HG02798 (cell line): ENCODE results near the gene UBA1.

Source experiments
- ATAC-seq: cut with Tn5 transposase; IDR thresholded peaks from one replicate; pipeline ENCODE4 v1.9.1; 2021; ENCODE audit warnings: mild to moderate bottlenecking; ENCODE audit not compliant: unreplicated experiment, poor library complexity

Gene UBA1

GRCh38 chrX:47209508-47210238 lies 16.0 kb downstream of the UBA1 start:
- ATAC-seq = no peak

GRCh38 chrX:47210661-47211425 lies 17.2 kb downstream of the UBA1 start:
- no peak for ATAC-seq

DNA sequence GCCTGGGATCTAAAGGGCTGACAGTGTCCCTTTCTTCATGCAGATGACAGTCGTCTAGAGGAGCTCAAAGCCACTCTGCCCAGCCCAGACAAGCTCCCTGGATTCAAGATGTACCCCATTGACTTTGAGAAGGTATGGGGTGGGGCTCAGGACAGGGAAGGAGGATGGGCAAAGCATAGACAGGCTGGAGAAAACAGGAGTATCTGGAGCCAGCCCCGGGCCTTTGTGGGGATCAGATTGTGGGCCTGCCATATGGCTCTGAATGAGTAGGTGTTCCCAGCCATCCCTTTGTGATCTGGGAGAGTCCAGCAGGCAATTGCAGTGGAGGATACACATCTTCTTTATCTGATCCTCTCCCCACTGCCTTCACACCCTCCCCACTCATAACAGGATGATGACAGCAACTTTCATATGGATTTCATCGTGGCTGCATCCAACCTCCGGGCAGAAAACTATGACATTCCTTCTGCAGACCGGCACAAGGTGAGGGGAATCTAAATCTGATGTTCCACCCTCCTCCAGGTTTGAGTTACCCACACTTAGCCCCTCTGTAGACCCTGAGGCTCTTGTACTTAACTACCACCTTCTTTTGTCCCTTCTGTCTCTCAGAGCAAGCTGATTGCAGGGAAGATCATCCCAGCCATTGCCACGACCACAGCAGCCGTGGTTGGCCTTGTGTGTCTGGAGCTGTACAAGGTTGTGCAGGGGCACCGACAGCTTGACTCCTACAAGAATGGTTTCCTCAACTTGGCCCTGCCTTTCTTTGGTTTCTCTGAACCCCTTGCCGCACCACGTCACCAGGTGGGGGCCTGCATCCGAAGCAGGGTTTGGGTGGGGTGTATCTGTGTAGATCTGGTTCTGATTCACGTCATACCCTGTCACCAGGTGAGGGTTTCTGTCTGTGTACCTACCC lies 19.0 kb downstream of the UBA1 start:
- no peak for ATAC-seq

GRCh38 chrX:47214435-47215077 lies 20.9 kb downstream of the UBA1 start:
- ATAC-seq = no peak

DNA sequence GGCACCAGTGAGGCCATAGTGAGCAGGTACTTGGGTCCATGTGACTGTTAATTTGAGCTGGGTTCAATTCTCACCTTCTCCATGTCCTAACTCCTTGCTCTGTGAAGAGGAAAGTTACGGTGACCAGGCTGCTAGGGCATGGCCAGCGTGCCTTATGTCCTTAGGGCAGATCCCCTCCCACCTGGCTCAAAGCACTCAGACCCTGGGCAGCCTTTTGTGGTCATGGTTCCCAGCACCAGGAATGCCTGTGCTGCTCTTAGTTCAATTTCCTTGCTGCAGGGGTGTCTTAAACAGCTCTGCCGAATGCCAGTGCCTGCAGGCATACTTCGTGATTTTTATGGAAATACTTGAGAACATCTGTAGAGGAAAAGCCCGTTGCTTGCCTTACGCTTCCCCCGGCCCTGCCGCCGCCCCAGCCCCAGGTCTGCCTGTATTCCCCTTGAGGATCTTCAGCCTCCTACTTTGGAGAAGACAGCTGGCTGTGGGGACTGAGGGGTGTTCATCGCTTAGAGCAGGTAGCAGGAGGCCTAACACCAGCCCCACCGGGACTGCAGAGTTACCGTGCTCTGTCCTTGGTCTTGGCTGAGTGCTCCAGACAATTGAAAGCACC lies 21.8 kb downstream of the UBA1 start:
- ATAC-seq = no peak

DNA sequence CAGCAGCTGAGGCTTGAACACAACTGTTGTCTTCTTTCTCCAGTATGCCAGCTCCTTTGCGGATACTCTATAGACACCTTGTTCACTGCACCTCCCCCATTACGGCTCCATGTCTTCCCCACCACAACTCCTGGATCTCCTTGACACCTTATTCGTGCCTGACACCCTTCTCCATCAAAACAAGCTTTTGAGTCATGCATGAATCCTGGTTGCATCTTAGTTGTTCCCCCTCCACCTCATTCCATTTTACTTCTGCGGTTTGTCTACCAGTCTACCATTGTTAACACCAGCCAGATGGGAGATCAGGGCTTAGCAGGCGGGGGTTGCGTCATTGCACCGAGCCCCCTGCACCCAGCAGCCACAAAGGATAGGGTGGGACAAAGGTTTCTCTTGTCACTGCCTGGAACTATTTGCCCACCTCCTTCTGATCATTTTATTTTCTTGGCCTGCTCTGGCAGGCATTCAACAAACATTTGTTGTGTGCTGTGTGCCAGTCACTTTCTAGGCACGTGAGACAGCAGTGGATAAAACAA lies 22.8 kb downstream of the UBA1 start:
- no peak for ATAC-seq

- ATAC-seq = no peak
Measured at GRCh38 chrX:47217121-47217851, 23.7 kb downstream of the UBA1 start.

- peak; percentile 89 for ATAC-seq
Measured at GRCh38 chrX:47217852-47218279, 24.2 kb downstream of the UBA1 start.

DNA sequence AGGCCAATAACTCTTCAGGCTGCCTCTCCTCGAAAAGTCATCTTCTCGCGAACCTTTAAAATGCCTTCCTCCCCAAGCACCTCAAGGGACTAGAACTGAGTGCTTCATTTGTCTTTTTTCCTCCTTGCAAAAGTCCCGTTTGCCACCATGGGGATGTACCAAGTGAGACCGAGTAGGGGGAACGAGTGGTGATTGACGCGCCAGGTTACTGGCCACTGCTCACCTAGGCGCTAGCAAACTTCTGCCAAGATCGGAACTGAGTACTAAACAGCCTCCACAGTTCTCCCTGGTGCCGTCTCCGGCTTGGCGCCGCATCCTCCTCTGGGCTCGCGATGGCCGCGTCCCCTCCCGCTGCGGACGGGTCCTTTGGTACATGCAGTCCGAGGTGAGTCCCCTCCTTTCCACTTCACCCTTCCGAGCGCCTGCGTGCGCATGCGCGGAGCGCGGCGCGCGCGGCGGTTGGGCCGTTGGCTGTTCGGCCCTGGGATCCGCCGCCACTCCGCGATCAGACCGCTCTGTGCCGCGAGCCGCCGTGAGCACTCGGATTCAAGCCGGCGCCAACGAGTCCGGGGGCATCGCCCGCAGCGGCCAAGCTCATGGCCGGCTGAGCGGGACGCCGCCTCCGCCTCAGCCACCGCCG lies 24.8 kb downstream of the UBA1 start, which contains the start of gene CDK16:
TSS of gene CDK16 (plus strand) at position 402 of the 640 bp plus-strand sequence. CDS start 4,877 bp downstream, outside the sequence.
- ATAC-seq = peak; percentile 47

- ATAC-seq = no peak
Measured at GRCh38 chrX:47218920-47219815, 25.5 kb downstream of the UBA1 start.

DNA sequence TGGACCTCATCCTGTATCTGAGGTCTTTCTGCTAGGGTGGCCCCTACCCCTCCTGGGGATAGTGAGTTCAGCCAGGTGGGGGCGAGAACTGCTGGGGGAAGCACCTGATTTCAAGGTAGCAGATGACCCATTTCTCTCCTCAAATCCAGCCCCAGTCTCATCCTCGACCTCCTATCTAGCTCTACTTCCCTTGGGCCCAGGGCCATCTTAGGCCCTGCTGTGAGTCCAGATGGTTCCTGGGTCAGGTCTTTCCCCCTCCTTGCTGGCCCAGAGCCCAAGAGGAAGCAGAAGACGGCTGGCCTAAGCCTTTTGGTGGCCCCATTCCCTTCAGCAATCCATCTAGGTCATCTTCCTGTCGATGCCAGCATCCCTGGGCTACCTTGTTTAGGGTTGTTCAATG lies 28.1 kb downstream of the UBA1 start:
- ATAC-seq = no peak

GRCh38 chrX:47222751-47223350 lies 29.2 kb downstream of the UBA1 start:
- no peak for ATAC-seq

DNA sequence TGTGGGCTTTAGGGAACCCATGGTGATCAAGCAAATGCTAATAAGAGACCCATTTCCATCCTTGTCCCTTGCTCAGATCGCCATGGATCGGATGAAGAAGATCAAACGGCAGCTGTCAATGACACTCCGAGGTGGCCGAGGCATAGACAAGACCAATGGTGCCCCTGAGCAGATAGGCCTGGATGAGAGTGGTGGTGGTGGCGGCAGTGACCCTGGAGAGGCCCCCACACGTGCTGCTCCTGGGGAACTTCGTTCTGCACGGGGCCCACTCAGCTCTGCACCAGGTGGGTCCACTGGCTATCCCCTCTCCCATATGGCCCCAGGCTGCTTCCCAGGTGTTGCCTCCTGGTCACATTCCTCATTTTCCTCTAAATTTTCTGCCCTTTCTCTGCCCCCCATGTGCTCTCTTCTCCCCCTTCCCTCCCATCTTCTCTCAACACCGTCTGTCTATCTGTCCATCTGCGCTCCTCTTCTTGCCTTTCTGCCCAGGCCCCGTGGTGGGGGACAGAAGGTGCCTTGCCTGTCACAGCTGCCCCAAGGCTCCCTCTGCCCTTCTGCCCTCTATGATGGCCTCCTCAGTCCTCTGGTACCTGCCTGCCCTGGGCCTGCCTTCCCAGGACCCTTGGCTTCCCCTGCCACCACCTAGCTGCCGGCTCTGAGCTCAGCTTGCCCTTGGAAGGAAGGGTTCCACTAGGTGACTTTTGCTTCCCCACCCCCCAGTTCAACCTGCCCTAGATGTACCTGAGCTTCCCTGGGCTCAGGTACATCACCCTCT lies 30.0 kb downstream of the UBA1 start:
- ATAC-seq = no peak

DNA sequence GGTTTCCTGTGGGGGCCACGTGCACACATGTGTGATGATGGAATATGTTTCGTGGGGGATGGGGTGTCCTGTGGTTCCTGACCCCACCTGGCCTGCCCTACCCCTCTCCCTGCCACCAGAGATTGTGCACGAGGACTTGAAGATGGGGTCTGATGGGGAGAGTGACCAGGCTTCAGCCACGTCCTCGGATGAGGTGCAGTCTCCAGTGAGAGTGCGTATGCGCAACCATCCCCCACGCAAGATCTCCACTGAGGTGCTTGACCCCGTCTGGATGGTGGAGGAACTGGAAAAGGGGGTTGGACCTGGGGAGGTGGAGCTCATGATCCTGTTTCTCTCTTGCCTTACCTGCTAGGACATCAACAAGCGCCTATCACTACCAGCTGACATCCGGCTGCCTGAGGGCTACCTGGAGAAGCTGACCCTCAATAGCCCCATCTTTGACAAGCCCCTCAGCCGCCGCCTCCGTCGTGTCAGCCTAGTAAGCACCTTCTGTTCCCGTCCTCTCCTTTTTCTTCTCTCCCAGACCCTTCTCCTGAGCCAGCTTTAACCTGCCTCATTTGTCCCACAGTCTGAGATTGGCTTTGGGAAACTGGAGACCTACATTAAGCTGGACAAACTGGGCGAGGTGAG lies 30.8 kb downstream of the UBA1 start:
- ATAC-seq = no peak

GRCh38 chrX:47224896-47225290 lies 31.3 kb downstream of the UBA1 start:
- no peak for ATAC-seq

GRCh38 chrX:47226071-47226470 lies 32.4 kb downstream of the UBA1 start:
- ATAC-seq = no peak
